Left cardiac atrium (tissue), 4 donors: ENCODE data around the gene SPINT2. TPM values are rescaled to one million over a fixed set of nuclear protein-coding genes. Genes with fewer than 3 reads are reported as not detected.

Experiments
- ATAC-seq, 2 donors: fragments of 200-7000 bp; cut with Tn5 transposase; one replicate each; pipeline ENCODE4 v1.9.1; 2020; ENCODE audit warnings: mild to moderate bottlenecking in 2 of 2, moderate library complexity in 2 of 2
- DNase-seq: peaks from one replicate; pipeline ENCODE4 v3.0.0-alpha.2; 2020
- intact Hi-C, 2 donors: fragments of 100-400 bp; cut with DNase I; formaldehyde crosslinking; loops; one replicate each; pipeline versions ENCODE4 v1.14.1 to v1.15.1; 2022 to 2023
- total RNA-seq, 2 donors: library from RNA; stranded (reverse); fragmentation: NEBNext Ultra II Directional; extraction: Animal tissue kit (Norgen Biotek cat#: 25700); gene quantifications; one replicate each; pipeline ENCODE4 v1.2.1, GENCODE V29; 2021
- donor health status: DM: no; HTN: yes; CAD: no.
- donor health status: DM: no; HTN: yes; CAD: no; lungs with severe emphysema.
- donor health status: DM: yes; HTN: yes; CAD: no.
- donor health status: Dilated cardiomyopathy.

SPINT2 gene
- total RNA-seq, 2 donors from 2014 or later = 8.6 to 13.6 TPM

GRCh38 chr19:38308926-38309614 is 44.7 kb downstream of the SPINT2 start:
- no peak for ATAC-seq
- no peak for DNase-seq

GRCh38 chr19:38309615-38310278 is 45.4 kb downstream of the SPINT2 start:
- intact Hi-C loops = no loop called here
- no peak for DNase-seq
- ATAC-seq = no peak

More at GRCh38 chr19:38308926-38309614, 44.7 kb downstream of the SPINT2 start:
- intact Hi-C loops = no loop called here

GRCh38 chr19:38310279-38310670 is 45.9 kb downstream of the SPINT2 start:
- ATAC-seq (no peak), DNase-seq (no peak)
- intact Hi-C loops = no loop called here

GRCh38 chr19:38310986-38311385 is 46.6 kb downstream of the SPINT2 start:
- DNase-seq = no peak
- ATAC-seq = no peak
- intact Hi-C loops = no loop called here

- ATAC-seq (peak; percentile 94 to 97), DNase-seq (peak; percentile 98)
- intact Hi-C loops = no loop called here
Measured at GRCh38 chr19:38315657-38316476, 51.5 kb downstream of the SPINT2 start, which contains the start of gene YIF1B. YIF1B (minus strand) TSS chr19:38315947; CDS start chr19:38315917, 30 bp downstream.

GRCh38 chr19:38316477-38317067 is 52.2 kb downstream of the SPINT2 start:
- intact Hi-C loops = no loop called here
- DNase-seq = no peak
- ATAC-seq = peak in 1 of 2 donors; percentile 0

- intact Hi-C loops = no loop called here
- no peak for ATAC-seq
- no peak for DNase-seq
Measured at GRCh38 chr19:38317104-38317612, 52.8 kb downstream of the SPINT2 start.

- intact Hi-C loops = no loop called here
- ATAC-seq (no peak), DNase-seq (peak; percentile 50)
Measured at GRCh38 chr19:38318660-38319059, 54.3 kb downstream of the SPINT2 start.

GRCh38 chr19:38319421-38320258 is 55.3 kb downstream of the SPINT2 start, which contains the start of gene KCNK6:
KCNK6 (plus strand) TSS chr19:38319845; CDS start chr19:38319951, 106 bp downstream.
- intact Hi-C loops = no loop called here
- ATAC-seq = peak; percentile 5 to 10

GRCh38 chr19:38320969-38321339 is 56.6 kb downstream of the SPINT2 start:
- DNase-seq (no peak), ATAC-seq (no peak)
- intact Hi-C loops = no loop called here

More at GRCh38 chr19:38319421-38320258, 55.3 kb downstream of the SPINT2 start, which contains the start of gene KCNK6:
- DNase-seq = peak; percentile 57

- intact Hi-C loops = no loop called here
- ATAC-seq = peak; percentile 40 to 80
- peak; percentile 79 for DNase-seq
Measured at GRCh38 chr19:38321646-38322196, 57.3 kb downstream of the SPINT2 start.

GRCh38 chr19:38323291-38323690 is 58.9 kb downstream of the SPINT2 start:
- ATAC-seq (no peak), DNase-seq (no peak)
- intact Hi-C loops = no loop called here

GRCh38 chr19:38324431-38324830 is 60.1 kb downstream of the SPINT2 start:
- DNase-seq = no peak
- intact Hi-C loops = no loop called here

GRCh38 chr19:38326591-38326990 is 62.2 kb downstream of the SPINT2 start:
- DNase-seq (no peak), ATAC-seq (no peak)
- intact Hi-C loops = no loop called here

More at GRCh38 chr19:38324431-38324830, 60.1 kb downstream of the SPINT2 start:
- no peak for ATAC-seq

- no peak for ATAC-seq
- intact Hi-C loops = loop anchor here (5.0 to 10.0 kb wide), 3 partner anchors 87 to 435 kb away; no protein-coding TSS in a partner anchor
- no peak for DNase-seq
Measured at GRCh38 chr19:38329651-38330050, 65.3 kb downstream of the SPINT2 start.

- intact Hi-C loops = loop anchor here (5.0 to 10.0 kb wide), 3 partner anchors 89 to 437 kb away; no protein-coding TSS in a partner anchor
- ATAC-seq = no peak
- DNase-seq = no peak
Measured at GRCh38 chr19:38331728-38332127, 67.4 kb downstream of the SPINT2 start.

- intact Hi-C loops = loop anchor here (5.0 to 10.0 kb wide), 3 partner anchors 91 to 438 kb away; no protein-coding TSS in a partner anchor
- ATAC-seq = no peak
Measured at GRCh38 chr19:38333245-38333644, 68.9 kb downstream of the SPINT2 start.

More at GRCh38 chr19:38333245-38333644, 68.9 kb downstream of the SPINT2 start:
- DNase-seq = no peak
